T-helper 17 cell (primary cell): ENCODE data around the gene TAF5L. TPM values are rescaled to one million over a fixed set of nuclear protein-coding genes. Genes with fewer than 3 reads are reported as not detected.
"Not testable (repeated sequence)": the region's sequence is repeated elsewhere in the genome, so short reads cannot be mapped to it uniquely, and the experiment has no call there.

ENCODE experiments used
- ATAC-seq: fragments of 150-1000 bp; cut with Tn5 transposase; 2 replicates; pipeline ENCODE4 v1.10.0; 2021; ENCODE audit warnings: mild to moderate bottlenecking, moderate library complexity
- DNase-seq, 3 donors: peaks; one replicate each; pipeline versions ENCODE4 v3.0.0 to v3.0.0-alpha.2; 2020 to 2021
- H3K9me3 ChIP-seq: one replicate; pipeline ENCODE4 v1.7.0; 2013; ENCODE audit warnings: low read length, mild to moderate bottlenecking; ENCODE audit not compliant: control insufficient read depth, poor library complexity, severe bottlenecking
- H3K27ac Mint-ChIP-seq: one replicate; pipeline ENCODE4 v1.8.0; 2022; ENCODE audit warnings: mild to moderate bottlenecking, moderate library complexity, mixed read lengths
- H3K27me3 Mint-ChIP-seq: one replicate; pipeline ENCODE4 v1.8.0; 2022; ENCODE audit warnings: mixed read lengths
- H3K36me3 Mint-ChIP-seq: one replicate; pipeline ENCODE4 v1.8.0; 2022; ENCODE audit warnings: low read depth, mixed read lengths
- H3K4me1 Mint-ChIP-seq: one replicate; pipeline ENCODE4 v1.8.0; 2022; ENCODE audit warnings: mild to moderate bottlenecking, mixed read lengths
- H3K4me3 Mint-ChIP-seq: one replicate; pipeline ENCODE4 v1.8.0; 2022; ENCODE audit warnings: mild to moderate bottlenecking, moderate library complexity, mixed read lengths
- total RNA-seq, 4 donors: library from RNA in 2 of 4; stranded (reverse) in 2 of 4; gene quantifications; one replicate each; pipeline ENCODE4 v1.2.3 and lab custom pipeline; 2022 to 2026

The TAF5L gene
- total RNA-seq, 2 donors from 2014 or later, result 24.2 to 34.2 TPM

- no peak for ATAC-seq
- Mint-ChIP-seq H3K27me3 (no peaks in the 10 kb centered on the region), H3K4me3 (no peak overlapping the region), H3K27ac (no peak overlapping the region), H3K4me1 (peaks cover 26% of the 10 kb centered on the region), H3K36me3 (peaks cover 2% of the 10 kb centered on the region)
- DNase-seq, result no peak
- H3K9me3 ChIP-seq, result no peaks in the 10 kb centered on the region
These were observed 5.2 kb upstream of the TAF5L start for GRCh38 chr1:229631148-229631547.

GRCh38 chr1:229629261-229629660 lies 3.3 kb upstream of the TAF5L start:
- Mint-ChIP-seq H3K27ac (no peak overlapping the region), H3K27me3 (no peaks in the 10 kb centered on the region), H3K4me1 (peaks cover 36% of the 10 kb centered on the region), H3K36me3 (peaks cover 2% of the 10 kb centered on the region), H3K4me3 (no peak overlapping the region)
- DNase-seq (no peak), ATAC-seq (no peak)
- no peaks in the 10 kb centered on the region for H3K9me3 ChIP-seq

GRCh38 chr1:229627003-229627402 lies 1.1 kb upstream of the TAF5L start:
- Mint-ChIP-seq H3K36me3 (peaks cover 5% of the 10 kb centered on the region), H3K4me3 (peak overlapping the region; percentile 99), H3K4me1 (peaks cover 41% of the 10 kb centered on the region), H3K27me3 (no peaks in the 10 kb centered on the region), H3K27ac (peak overlapping the region; percentile 92)
- DNase-seq (no peak), ATAC-seq (no peak)
- no peaks in the 10 kb centered on the region for H3K9me3 ChIP-seq

GRCh38 chr1:229625071-229625914 lies 629 bp downstream of the TAF5L start:
- no peaks in the 10 kb centered on the region for H3K27me3 Mint-ChIP-seq
- DNase-seq, result peak in 2 of 3 donors; percentile 12 to 52
- H3K9me3 ChIP-seq, result no peaks in the 10 kb centered on the region
- H3K36me3 Mint-ChIP-seq, result peaks cover 5% of the 10 kb centered on the region
- H3K27ac Mint-ChIP-seq, result peak overlapping the region; percentile 59
- H3K4me1 Mint-ChIP-seq, result peaks cover 44% of the 10 kb centered on the region
- ATAC-seq, result peak; percentile 31
- peak overlapping the region; percentile 95 for H3K4me3 Mint-ChIP-seq

GRCh38 chr1:229624521-229625070 lies 1.3 kb downstream of the TAF5L start:
- no peaks in the 10 kb centered on the region for H3K27me3 Mint-ChIP-seq
- H3K9me3 ChIP-seq, result no peaks in the 10 kb centered on the region
- ATAC-seq, result no peak
- peak overlapping the region; percentile 59 for H3K27ac Mint-ChIP-seq
- peaks cover 51% of the 10 kb centered on the region for H3K4me1 Mint-ChIP-seq
- H3K36me3 Mint-ChIP-seq, result peaks cover 5% of the 10 kb centered on the region
- peak overlapping the region; percentile 95 for H3K4me3 Mint-ChIP-seq
- no peak for DNase-seq

GRCh38 chr1:229623838-229624237 lies 2.1 kb downstream of the TAF5L start:
- Mint-ChIP-seq H3K27me3 (no peaks in the 10 kb centered on the region), H3K4me1 (peaks cover 54% of the 10 kb centered on the region), H3K4me3 (no peak overlapping the region), H3K27ac (peak overlapping the region; percentile 59), H3K36me3 (peaks cover 5% of the 10 kb centered on the region)
- ATAC-seq (no peak), DNase-seq (no peak)
- H3K9me3 ChIP-seq, result no peaks in the 10 kb centered on the region

GRCh38 chr1:229623225-229623624 lies 2.7 kb downstream of the TAF5L start:
- Mint-ChIP-seq H3K4me3 (no peak overlapping the region), H3K27me3 (no peaks in the 10 kb centered on the region), H3K4me1 (peaks cover 48% of the 10 kb centered on the region), H3K36me3 (peaks cover 5% of the 10 kb centered on the region), H3K27ac (no peak overlapping the region)
- no peak for ATAC-seq
- no peak for DNase-seq
- H3K9me3 ChIP-seq, result no peaks in the 10 kb centered on the region

GRCh38 chr1:229622641-229623120 lies 3.2 kb downstream of the TAF5L start:
- DNase-seq, H3K27ac Mint-ChIP-seq, H3K36me3 Mint-ChIP-seq, H3K27me3 Mint-ChIP-seq, ATAC-seq, H3K9me3 ChIP-seq, H3K4me3 Mint-ChIP-seq: not testable (repeated sequence)
- H3K4me1 Mint-ChIP-seq, result peaks cover 48% of the 10 kb centered on the region

GRCh38 chr1:229621663-229622062 lies 4.3 kb downstream of the TAF5L start:
- H3K4me1 Mint-ChIP-seq, result peaks cover 40% of the 10 kb centered on the region
- H3K27me3 Mint-ChIP-seq, result no peaks in the 10 kb centered on the region
- ATAC-seq (no peak), DNase-seq (no peak)
- no peak overlapping the region for H3K27ac Mint-ChIP-seq
- no peaks in the 10 kb centered on the region for H3K9me3 ChIP-seq
- no peak overlapping the region for H3K4me3 Mint-ChIP-seq
- peaks cover 5% of the 10 kb centered on the region for H3K36me3 Mint-ChIP-seq

- Mint-ChIP-seq H3K27ac (no peak overlapping the region), H3K4me1 (peaks cover 37% of the 10 kb centered on the region), H3K36me3 (peaks cover 3% of the 10 kb centered on the region), H3K27me3 (no peaks in the 10 kb centered on the region), H3K4me3 (no peak overlapping the region)
- no peak for ATAC-seq
- DNase-seq, result no peak
- no peaks in the 10 kb centered on the region for H3K9me3 ChIP-seq
These were observed 5.0 kb downstream of the TAF5L start for GRCh38 chr1:229620876-229621275.

GRCh38 chr1:229619614-229620013 lies 6.3 kb downstream of the TAF5L start:
- DNase-seq (no peak), ATAC-seq (no peak)
- H3K36me3 Mint-ChIP-seq, result peaks cover 3% of the 10 kb centered on the region
- no peaks in the 10 kb centered on the region for H3K9me3 ChIP-seq
- no peaks in the 10 kb centered on the region for H3K27me3 Mint-ChIP-seq
- H3K4me1 Mint-ChIP-seq, result peaks cover 30% of the 10 kb centered on the region
- no peak overlapping the region for H3K27ac Mint-ChIP-seq
- H3K4me3 Mint-ChIP-seq, result no peak overlapping the region

GRCh38 chr1:229619002-229619401 lies 6.9 kb downstream of the TAF5L start:
- H3K4me1 Mint-ChIP-seq, result peaks cover 30% of the 10 kb centered on the region
- H3K36me3 Mint-ChIP-seq, result peaks cover 3% of the 10 kb centered on the region
- DNase-seq (no peak), ATAC-seq (no peak)
- H3K4me3 Mint-ChIP-seq, result no peak overlapping the region
- H3K27me3 Mint-ChIP-seq, result no peaks in the 10 kb centered on the region
- no peak overlapping the region for H3K27ac Mint-ChIP-seq
- H3K9me3 ChIP-seq, result no peaks in the 10 kb centered on the region

- Mint-ChIP-seq H3K27ac (no peak overlapping the region), H3K4me3 (no peak overlapping the region), H3K4me1 (peaks cover 27% of the 10 kb centered on the region), H3K36me3 (peaks cover 2% of the 10 kb centered on the region), H3K27me3 (no peaks in the 10 kb centered on the region)
- no peaks in the 10 kb centered on the region for H3K9me3 ChIP-seq
- ATAC-seq (no peak), DNase-seq (no peak)
These were observed 8.4 kb downstream of the TAF5L start for GRCh38 chr1:229617351-229618100.
